Lower lobe of right lung (tissue), 2 donors: Measurements from ENCODE around the gene SESN3. TPM values are rescaled to one million over a fixed set of nuclear protein-coding genes. Genes with fewer than 3 reads are reported as not detected.
"Not testable (repeated sequence)": the region's sequence is repeated elsewhere in the genome, so short reads cannot be mapped to it uniquely, and the experiment has no call there.

ENCODE experiments used
- ATAC-seq, 2 donors: fragments of 200-7000 bp; cut with Tn5 transposase; one replicate each; pipeline ENCODE4 v1.9.1; 2020 to 2022; ENCODE audit warnings: mild to moderate bottlenecking in 2 of 2, moderate library complexity in 2 of 2
- DNase-seq: peaks from one replicate; pipeline ENCODE4 v3.0.0-alpha.2; 2020
- H3K27ac ChIP-seq: fragments of 200-600 bp; one replicate; pipeline ENCODE4 v1.8.0; 2022
- H3K27me3 ChIP-seq: fragments of 200-600 bp; one replicate; pipeline ENCODE4 v1.8.0; 2022; ENCODE audit warnings: low read depth
- H3K36me3 ChIP-seq: fragments of 200-600 bp; one replicate; pipeline ENCODE4 v1.8.0; 2022; ENCODE audit warnings: mild to moderate bottlenecking
- H3K4me1 ChIP-seq: fragments of 200-600 bp; one replicate; pipeline ENCODE4 v1.8.0; 2022
- H3K4me3 ChIP-seq: fragments of 200-600 bp; one replicate; pipeline ENCODE4 v1.8.0; 2022; ENCODE audit warnings: mild to moderate bottlenecking
- H3K9me3 ChIP-seq: fragments of 200-600 bp; one replicate; pipeline ENCODE4 v1.8.0; 2022
- intact Hi-C: fragments of 100-400 bp; cut with DNase I; formaldehyde crosslinking; loops from one replicate; pipeline ENCODE4 v1.11.0; 2022
- total RNA-seq: library from RNA; stranded (reverse); fragmentation: NEBNext Ultra II Directional; extraction: Animal tissue kit (Norgen Biotek cat#: 25700); gene quantifications from one replicate; pipeline ENCODE4 v1.2.1, GENCODE V29; 2021
- TF ChIP-seq, protein P1 (sequence below): fragments of 200-600 bp; IDR thresholded peaks from one replicate; pipeline ENCODE4 v1.8.0; 2022; ENCODE audit warnings: antibody characterized with exemption, mild to moderate bottlenecking
- donor health status: DM: no; HTN: yes; CAD: no; lungs with severe emphysema.

The SESN3 gene
- total RNA-seq, 1 donor from 2014 or later = 33.8 TPM

- intact Hi-C loops = no loop called here
- ATAC-seq (no peak), DNase-seq (no peak)
- Histone ChIP-seq H3K27ac (no peak overlapping the region), H3K4me3 (no peak overlapping the region), H3K4me1 (peaks cover 5% of the 10 kb centered on the region), H3K9me3 (no peaks in the 10 kb centered on the region), H3K36me3 (no peaks in the 10 kb centered on the region), H3K27me3 (no peaks in the 10 kb centered on the region)
- TF ChIP-seq, protein P1, sequence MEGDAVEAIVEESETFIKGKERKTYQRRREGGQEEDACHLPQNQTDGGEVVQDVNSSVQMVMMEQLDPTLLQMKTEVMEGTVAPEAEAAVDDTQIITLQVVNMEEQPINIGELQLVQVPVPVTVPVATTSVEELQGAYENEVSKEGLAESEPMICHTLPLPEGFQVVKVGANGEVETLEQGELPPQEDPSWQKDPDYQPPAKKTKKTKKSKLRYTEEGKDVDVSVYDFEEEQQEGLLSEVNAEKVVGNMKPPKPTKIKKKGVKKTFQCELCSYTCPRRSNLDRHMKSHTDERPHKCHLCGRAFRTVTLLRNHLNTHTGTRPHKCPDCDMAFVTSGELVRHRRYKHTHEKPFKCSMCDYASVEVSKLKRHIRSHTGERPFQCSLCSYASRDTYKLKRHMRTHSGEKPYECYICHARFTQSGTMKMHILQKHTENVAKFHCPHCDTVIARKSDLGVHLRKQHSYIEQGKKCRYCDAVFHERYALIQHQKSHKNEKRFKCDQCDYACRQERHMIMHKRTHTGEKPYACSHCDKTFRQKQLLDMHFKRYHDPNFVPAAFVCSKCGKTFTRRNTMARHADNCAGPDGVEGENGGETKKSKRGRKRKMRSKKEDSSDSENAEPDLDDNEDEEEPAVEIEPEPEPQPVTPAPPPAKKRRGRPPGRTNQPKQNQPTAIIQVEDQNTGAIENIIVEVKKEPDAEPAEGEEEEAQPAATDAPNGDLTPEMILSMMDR = no peak
Observed at GRCh38 chr11:95222817-95223216, 8.2 kb downstream of the SESN3 start.

- TF ChIP-seq, protein P1 = no peak
- Histone ChIP-seq H3K27me3 (no peaks in the 10 kb centered on the region), H3K27ac (no peak overlapping the region), H3K36me3 (no peaks in the 10 kb centered on the region), H3K9me3 (no peaks in the 10 kb centered on the region), H3K4me1 (no peaks in the 10 kb centered on the region), H3K4me3 (no peak overlapping the region)
- ATAC-seq (no peak), DNase-seq (no peak)
- intact Hi-C loops = no loop called here
Observed at GRCh38 chr11:95219599-95219998, 11.4 kb downstream of the SESN3 start.

DNA sequence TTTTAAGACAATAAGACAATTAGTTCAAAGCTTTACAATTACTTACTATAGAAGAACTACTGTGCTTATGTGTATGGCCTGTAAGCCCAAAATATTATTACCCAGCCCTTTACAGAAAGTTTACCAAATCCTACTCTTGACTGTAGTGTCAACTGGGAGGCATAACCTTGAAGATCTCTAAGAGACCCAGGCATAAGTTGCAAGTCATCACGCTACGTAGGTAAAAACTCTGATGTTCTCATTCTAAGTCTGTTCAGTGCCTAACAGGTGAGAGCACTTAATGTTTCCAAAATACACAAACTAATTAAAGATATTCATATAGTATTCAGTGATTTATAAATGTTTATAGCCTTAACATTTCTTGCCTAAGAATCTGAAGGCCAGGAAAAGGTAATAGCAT is 12.9 kb downstream of the SESN3 start:
- TF ChIP-seq, protein P1 = no peak
- no peaks in the 10 kb centered on the region for H3K27me3 ChIP-seq
- H3K4me3 ChIP-seq = no peak overlapping the region
- H3K4me1 ChIP-seq = no peaks in the 10 kb centered on the region
- no peak for DNase-seq
- H3K36me3 ChIP-seq = no peaks in the 10 kb centered on the region
- no peak for ATAC-seq
- intact Hi-C loops = no loop called here
- no peaks in the 10 kb centered on the region for H3K9me3 ChIP-seq
- no peak overlapping the region for H3K27ac ChIP-seq

DNA sequence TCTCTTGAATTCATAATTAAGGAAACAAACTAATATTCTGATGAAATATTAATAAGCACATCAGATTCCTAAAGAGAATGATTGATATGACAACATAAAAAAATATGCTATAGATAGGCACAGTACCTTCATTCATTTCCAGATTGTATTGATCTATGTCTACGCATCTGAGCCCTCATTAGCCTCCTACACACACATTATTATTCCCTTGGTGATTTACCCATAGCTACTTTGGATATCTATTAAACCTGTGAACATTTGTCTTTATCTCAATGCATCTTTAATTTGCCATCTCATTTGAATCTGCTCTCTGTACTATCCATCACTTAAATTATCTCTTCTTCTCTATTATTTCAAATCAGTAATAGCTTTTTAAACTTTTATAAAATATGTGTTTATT is 18.4 kb downstream of the SESN3 start:
- Histone ChIP-seq H3K4me1 (no peaks in the 10 kb centered on the region), H3K36me3 (no peaks in the 10 kb centered on the region), H3K27ac (no peak overlapping the region), H3K27me3 (no peaks in the 10 kb centered on the region), H3K4me3 (no peak overlapping the region), H3K9me3 (no peaks in the 10 kb centered on the region)
- intact Hi-C loops = no loop called here
- DNase-seq (no peak), ATAC-seq (no peak)
- TF ChIP-seq, protein P1 = no peak

- H3K36me3 ChIP-seq, intact Hi-C loops, H3K9me3 ChIP-seq, H3K4me1 ChIP-seq, DNase-seq, H3K4me3 ChIP-seq, ATAC-seq, H3K27me3 ChIP-seq, H3K27ac ChIP-seq: not testable (repeated sequence)
Observed at GRCh38 chr11:95209535-95209934, 21.5 kb downstream of the SESN3 start.

- intact Hi-C loops = no loop called here
- no peaks in the 10 kb centered on the region for H3K4me1 ChIP-seq
- TF ChIP-seq, protein P1 = no peak
- no peaks in the 10 kb centered on the region for H3K9me3 ChIP-seq
- no peak for DNase-seq
- ATAC-seq = no peak
- H3K4me3 ChIP-seq = no peak overlapping the region
- no peaks in the 10 kb centered on the region for H3K36me3 ChIP-seq
- no peaks in the 10 kb centered on the region for H3K27me3 ChIP-seq
- H3K27ac ChIP-seq = no peak overlapping the region
Observed at GRCh38 chr11:95200781-95201457, 30.1 kb downstream of the SESN3 start.
